IgD-negative memory B cell (primary cell): ENCODE data around the gene STX17. TPM values are rescaled to one million over a fixed set of nuclear protein-coding genes. Genes with fewer than 3 reads are reported as not detected.

Experiments
- polyA plus RNA-seq: library from polyadenylated mRNA; unstranded; fragments of 300-500 nt; fragmentation: Illumina TruSeq; gene quantifications from one replicate; pipeline ENCODE4 v1.2.3, GENCODE V29; 2021

The STX17 gene
- polyA plus RNA-seq, 1 donor from 2014 or later = 18.1 TPM

Other genes with a start within 250 kb of the STX17 start
- gene NR4A3, start 84.8 kb upstream of the STX17 start, polyA plus RNA-seq = 0.60 TPM
- 45.3 TPM for gene ERP44, start 192.3 kb downstream of the STX17 start, polyA plus RNA-seq
- 12.7 TPM for gene INVS, start 192.6 kb downstream of the STX17 start, polyA plus RNA-seq